HepG2 (cell line): ENCODE data around the gene GRK3. TPM values are rescaled to one million over a fixed set of nuclear protein-coding genes. Genes with fewer than 3 reads are reported as not detected.

Experiments
- ATAC-seq: fragments of 200-7000 bp; cut with Tn5 transposase; 3 replicates; pipeline ENCODE4 v1.9.1; 2020; ENCODE audit warnings: mild to moderate bottlenecking, moderate library complexity
- BruUV-seq: library from RNA; stranded (reverse); fragments of 400-500 nt; replicated peaks from 2 replicates; lab custom pipeline; 2021; lab: Mats Ljungman, UMichigan
- CTCF ChIA-PET: fragments of 300-600 bp; formaldehyde crosslinking; extraction: SDS; loops from one replicate; lab custom pipeline; 2021; ENCODE audit warnings: low total read pairs, inconsistent platforms, low intra/inter-chr PET ratio; lab: Yijun Ruan, JAX
- POLR2A ChIA-PET: fragments of 350-600 bp; sonication (Branson Sonifier 250); formaldehyde crosslinking; loops from one replicate; lab custom pipeline; 2020; ENCODE audit warnings: antibody characterized with exemption, inconsistent platforms; lab: Yijun Ruan, JAX
- DNase-seq: peaks from one replicate; pipeline ENCODE4 v3.0.0-alpha.2; 2015; ENCODE audit warnings: low spot score
- FAIRE-seq: peaks from 3 replicates; lab custom pipeline; 2011; peaks lifted over from hg19 to GRCh38; lab: Jason Lieb, UNC
- H2AFZ ChIP-seq: one replicate; pipeline ENCODE4 v1.6.1; 2011; ENCODE audit warnings: low read length, inconsistent platforms
- H3K27ac ChIP-seq: fragments of 300-600 bp; 3 replicates; pipeline ENCODE4 v1.8.0; 2011; ENCODE audit warnings: mixed run types, mild to moderate bottlenecking, mixed read lengths, low read length, inconsistent platforms; ENCODE audit not compliant: insufficient read depth; ENCODE audit errors: extremely low read length
- H3K27me3 ChIP-seq, 2 experiments: fragments of 200-600 bp in 1 of 2; 2 replicates in 1 of 2; 3 replicates in 1 of 2; pipeline versions ENCODE4 v1.6.0 to v1.8.0; 2011; ENCODE audit warnings: low read length in 2 of 2, mild to moderate bottlenecking in 2 of 2, moderate library complexity in 2 of 2, inconsistent platforms in 1 of 2; ENCODE audit not compliant: insufficient read depth in 2 of 2, control insufficient read depth in 1 of 2
- H3K36me3 ChIP-seq, 2 experiments: fragments of 200-600 bp in 1 of 2; replicated peaks in 1 of 2; 2 replicates in 1 of 2; 3 replicates in 1 of 2; pipeline versions ENCODE4 v1.5.1 to v1.8.0; 2011; ENCODE audit warnings: low read length in 2 of 2, inconsistent platforms in 1 of 2; ENCODE audit not compliant: insufficient read depth in 2 of 2, control insufficient read depth in 1 of 2
- H3K4me1 ChIP-seq: 2 replicates; pipeline ENCODE4 v1.5.1; 2012; ENCODE audit warnings: low read length, inconsistent platforms; ENCODE audit not compliant: insufficient read depth
- H3K4me2 ChIP-seq: 2 replicates; pipeline ENCODE4 v1.6.0; 2011; ENCODE audit warnings: low read depth, low read length, inconsistent platforms
- H3K4me3 ChIP-seq, 3 experiments: fragments of 200-600 bp in 1 of 3; sonication (generic), shearing (Covaris generic) in 1 of 3; replicated peaks in 1 of 3; 2 replicates each; pipeline ENCODE4 v1.5.1; 2011 to 2016; ENCODE audit warnings: low read length in 3 of 3, inconsistent platforms in 2 of 3, low read depth in 2 of 3, mild to moderate bottlenecking in 2 of 3, control low read depth in 1 of 3, mixed read lengths in 1 of 3; ENCODE audit not compliant: insufficient read depth in 1 of 3
- H3K79me2 ChIP-seq: one replicate; pipeline ENCODE4 v1.6.1; 2011; ENCODE audit warnings: low read length, inconsistent platforms; ENCODE audit not compliant: insufficient read depth
- H3K9ac ChIP-seq: 2 replicates; pipeline ENCODE4 v1.6.0; 2011; ENCODE audit warnings: mild to moderate bottlenecking, low read depth, low read length, inconsistent platforms; ENCODE audit not compliant: insufficient read depth
- H3K9me3 ChIP-seq: 2 replicates; pipeline ENCODE4 v1.5.1; 2012; ENCODE audit warnings: mild to moderate bottlenecking, low read length
- H4K20me1 ChIP-seq: 2 replicates; pipeline ENCODE4 v1.6.0; 2011; ENCODE audit warnings: inconsistent platforms, mild to moderate bottlenecking, low read length, moderate library complexity; ENCODE audit not compliant: insufficient read depth
- ATM ChIP-seq: fragments of 450-650 bp; IDR thresholded peaks from 2 replicates; pipeline ENCODE4 v1.7.1; 2017; ENCODE audit warnings: mild to moderate bottlenecking, borderline replicate concordance
- MAFF ChIP-seq: IDR thresholded peaks from 2 replicates; pipeline ENCODE4 v1.6.1; 2011; ENCODE audit warnings: low read depth, low read length, improper control_type of control experiment
- MAFK ChIP-seq, 2 experiments: IDR thresholded peaks in 1 of 2; conservative IDR thresholded peaks in 1 of 2; 2 replicates each; pipeline ENCODE4 v1.6.1; 2011; ENCODE audit warnings: improper control_type of control experiment in 2 of 2, low read length in 2 of 2
- MNT ChIP-seq: fragments of 450-650 bp; IDR thresholded peaks from 2 replicates; pipeline ENCODE4 v1.6.1; 2016
- MZF1 ChIP-seq: sonication (generic); formaldehyde crosslinking; IDR thresholded peaks from 2 replicates; pipeline ENCODE4 v1.8.1; 2023; ENCODE audit warnings: mild to moderate bottlenecking, missing genetic modification reagents, borderline replicate concordance
- NCOA1 ChIP-seq: sonication (generic); formaldehyde crosslinking; IDR thresholded peaks from 2 replicates; pipeline ENCODE4 v1.9.0; 2021; ENCODE audit warnings: missing genetic modification reagents
- SRSF1 ChIP-seq: fragments of 200-400 bp; formaldehyde crosslinking; optimal IDR thresholded peaks from 2 replicates; pipeline ENCODE3; 2017; ENCODE audit warnings: mild to moderate bottlenecking, low read depth, low read length, moderate library complexity
- THAP8 ChIP-seq: sonication (generic); formaldehyde crosslinking; IDR thresholded peaks from 2 replicates; pipeline ENCODE4 v1.5.1; 2020; ENCODE audit warnings: missing genetic modification reagents, mild to moderate bottlenecking, borderline replicate concordance
- ZNF430 ChIP-seq: sonication (generic); formaldehyde crosslinking; IDR thresholded peaks from 2 replicates; pipeline ENCODE4 v1.9.0; 2021; ENCODE audit warnings: mild to moderate bottlenecking, missing genetic modification reagents
- WGBS: methylation state at CpG from one replicate; pipeline ENCODE4 v1.1.6; 2017; ENCODE audit warnings: low lambda C conversion rate; 5-methylcytosine and 5-hydroxymethylcytosine counted together
- in situ Hi-C: cut with HindIII; loops from 2 replicates; pipeline ENCODE4 v1.10.0; 2017; ENCODE audit warnings: low pct_unique_long_range_greater_than_20kb; ENCODE audit not compliant: extremely low pct_ligation_motif_present
- intact Hi-C: fragments of 100-400 bp; cut with micrococcal nuclease; formaldehyde crosslinking; loops from one replicate; pipeline ENCODE4 v1.10.0; 2022; ENCODE audit not compliant: unreplicated experiment
- polyA plus RNA-seq, 8 experiments: library from polyadenylated mRNA; depleted of rRNA in 3 of 8; stranded (reverse) in 7 of 8; unstranded in 1 of 8; fragments of >200 nt; fragmentation: Illumina TruSeq in 4 of 8; extraction: Trizol in 4 of 8; gene quantifications; 2 replicates each; pipeline versions ENCODE4 v1.2.1 to v1.2.3, GENCODE V29; 2011 to 2016; ENCODE audit warnings: low read depth in 4 of 8, missing spikeins in 1 of 8, mixed read lengths in 1 of 8; ENCODE audit not compliant: insufficient read depth in 1 of 8
- total RNA-seq, 5 experiments: library from RNA; depleted of rRNA; stranded (reverse); fragments of >200 nt; fragmentation: Illumina TruSeq; extraction: Trizol; gene quantifications; 2 replicates each; pipeline ENCODE4 v1.2.3, GENCODE V29; 2016; ENCODE audit warnings: low read depth in 1 of 5
- TF ChIP-seq, protein P1 (sequence below): sonication (generic); formaldehyde crosslinking; IDR thresholded peaks from 2 replicates; pipeline ENCODE4 v1.4.0; 2020; ENCODE audit warnings: missing genetic modification reagents

GRK3 gene
- total and polyA plus RNA-seq, 2 of the 13 experiments (the other 11 are each of a cell fraction or from before 2014, with no cell fraction given), result 8.5 to 16.7 TPM

GRCh38 chr22:25669253-25670069 is 105.0 kb downstream of the GRK3 start (continued):
- TF ChIP-seq, protein P1, sequence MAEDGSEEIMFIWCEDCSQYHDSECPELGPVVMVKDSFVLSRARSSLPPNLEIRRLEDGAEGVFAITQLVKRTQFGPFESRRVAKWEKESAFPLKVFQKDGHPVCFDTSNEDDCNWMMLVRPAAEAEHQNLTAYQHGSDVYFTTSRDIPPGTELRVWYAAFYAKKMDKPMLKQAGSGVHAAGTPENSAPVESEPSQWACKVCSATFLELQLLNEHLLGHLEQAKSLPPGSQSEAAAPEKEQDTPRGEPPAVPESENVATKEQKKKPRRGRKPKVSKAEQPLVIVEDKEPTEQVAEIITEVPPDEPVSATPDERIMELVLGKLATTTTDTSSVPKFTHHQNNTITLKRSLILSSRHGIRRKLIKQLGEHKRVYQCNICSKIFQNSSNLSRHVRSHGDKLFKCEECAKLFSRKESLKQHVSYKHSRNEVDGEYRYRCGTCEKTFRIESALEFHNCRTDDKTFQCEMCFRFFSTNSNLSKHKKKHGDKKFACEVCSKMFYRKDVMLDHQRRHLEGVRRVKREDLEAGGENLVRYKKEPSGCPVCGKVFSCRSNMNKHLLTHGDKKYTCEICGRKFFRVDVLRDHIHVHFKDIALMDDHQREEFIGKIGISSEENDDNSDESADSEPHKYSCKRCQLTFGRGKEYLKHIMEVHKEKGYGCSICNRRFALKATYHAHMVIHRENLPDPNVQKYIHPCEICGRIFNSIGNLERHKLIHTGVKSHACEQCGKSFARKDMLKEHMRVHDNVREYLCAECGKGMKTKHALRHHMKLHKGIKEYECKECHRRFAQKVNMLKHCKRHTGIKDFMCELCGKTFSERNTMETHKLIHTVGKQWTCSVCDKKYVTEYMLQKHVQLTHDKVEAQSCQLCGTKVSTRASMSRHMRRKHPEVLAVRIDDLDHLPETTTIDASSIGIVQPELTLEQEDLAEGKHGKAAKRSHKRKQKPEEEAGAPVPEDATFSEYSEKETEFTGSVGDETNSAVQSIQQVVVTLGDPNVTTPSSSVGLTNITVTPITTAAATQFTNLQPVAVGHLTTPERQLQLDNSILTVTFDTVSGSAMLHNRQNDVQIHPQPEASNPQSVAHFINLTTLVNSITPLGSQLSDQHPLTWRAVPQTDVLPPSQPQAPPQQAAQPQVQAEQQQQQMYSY (CRISPR knock-in tag), result no peak
- TF ChIP-seq ZNF430 (CRISPR knock-in tag) (no peak), NCOA1 (no peak), SRSF1 (no peak)

GRCh38 chr22:25670070-25670461 is 105.6 kb downstream of the GRK3 start:
- H3K9ac ChIP-seq, result no peak overlapping the region
- no TSS peak for BruUV-seq
- CTCF ChIA-PET, result no interaction called here
- no peak for FAIRE-seq
- H3K36me3 ChIP-seq, result no peaks in the 10 kb centered on the region; a peak in 2 of 5 replicates
- no peak overlapping the region for H3K4me2 ChIP-seq
- H3K27me3 ChIP-seq, result no peaks in the 10 kb centered on the region
- in situ Hi-C loops, result no loop called here
- DNase-seq, result no peak
- no peak overlapping the region for H3K4me3 ChIP-seq
- no peaks in the 10 kb centered on the region for H3K9me3 ChIP-seq
- H3K4me1 ChIP-seq, result peaks cover 55% of the 10 kb centered on the region
- no peak for TF ChIP-seq ATM
- TF ChIP-seq MZF1 (CRISPR knock-in tag), result no peak
- no peak for TF ChIP-seq MNT
- peak in 1 of 2 experiments; percentile 15; a peak in 1 of 4 replicates for TF ChIP-seq MAFK (conservative IDR thresholded peaks at IDR 0.05 in 1 of 2, IDR thresholded peaks at IDR 0.05 in 1 of 2; ENCODE audit: low read length in 2 of 2)
- no peak for TF ChIP-seq MAFF
- TF ChIP-seq THAP8 (CRISPR knock-in tag), result no peak
- no peaks in the 10 kb centered on the region for H4K20me1 ChIP-seq
- intact Hi-C loops, result no loop called here
- H2AFZ ChIP-seq, result no peak overlapping the region
- H3K27ac ChIP-seq, result no peak overlapping the region
- WGBS, result 94% methylated on average over 6 of the region's 6 CpGs
- POLR2A ChIA-PET, result no interaction called here
- H3K79me2 ChIP-seq, result peaks cover 3% of the 10 kb centered on the region
- ATAC-seq, result no peak
